Measurements from ENCODE around the gene GRN. TPM values are rescaled to one million over a fixed set of nuclear protein-coding genes. Genes with fewer than 3 reads are reported as not detected.

Gene GRN
- total and polyA plus RNA-seq, 11 donors, result 44.6 to 451 (median 185) TPM

DNA sequence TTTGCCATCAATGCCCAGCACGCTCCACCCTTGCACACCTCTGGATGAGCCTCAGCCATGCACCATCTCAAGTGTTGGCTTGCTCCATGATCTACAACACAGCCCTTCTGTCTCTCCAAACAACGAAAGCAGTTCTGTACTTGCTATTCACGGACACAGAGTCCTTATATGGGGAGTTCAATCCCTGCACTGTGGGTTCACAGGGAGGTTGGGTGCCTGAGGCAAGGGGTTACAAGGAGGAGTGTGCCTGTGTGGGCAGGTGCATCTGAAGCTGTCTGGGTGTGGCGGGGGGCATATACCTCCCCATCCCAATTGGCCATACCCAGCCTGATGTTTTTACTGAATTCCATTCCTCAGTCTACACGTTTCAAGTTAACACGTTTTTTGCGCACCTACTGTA lies 31.1 kb upstream of the GRN start:
- 75 to 84% (median 79%) methylated on average over 6 to 7 of the region's 7 CpGs for WGBS, 4 donors
- Histone ChIP-seq H3K36me3 (peaks cover 0 to under 1% (median 0%) of the 10 kb centered on the region in 9 donors), H3K4me3 (no peak overlapping the region), H3K9me3 (no peaks in the 10 kb centered on the region), H3K27me3 (peaks cover 22 to 54% (median 46%) of the 10 kb centered on the region in 9 donors), H3K4me1 (peaks cover 0 to 13% (median 5%) of the 10 kb centered on the region in 12 donors), H3K27ac (no peak overlapping the region)
- TF ChIP-seq, protein P1, sequence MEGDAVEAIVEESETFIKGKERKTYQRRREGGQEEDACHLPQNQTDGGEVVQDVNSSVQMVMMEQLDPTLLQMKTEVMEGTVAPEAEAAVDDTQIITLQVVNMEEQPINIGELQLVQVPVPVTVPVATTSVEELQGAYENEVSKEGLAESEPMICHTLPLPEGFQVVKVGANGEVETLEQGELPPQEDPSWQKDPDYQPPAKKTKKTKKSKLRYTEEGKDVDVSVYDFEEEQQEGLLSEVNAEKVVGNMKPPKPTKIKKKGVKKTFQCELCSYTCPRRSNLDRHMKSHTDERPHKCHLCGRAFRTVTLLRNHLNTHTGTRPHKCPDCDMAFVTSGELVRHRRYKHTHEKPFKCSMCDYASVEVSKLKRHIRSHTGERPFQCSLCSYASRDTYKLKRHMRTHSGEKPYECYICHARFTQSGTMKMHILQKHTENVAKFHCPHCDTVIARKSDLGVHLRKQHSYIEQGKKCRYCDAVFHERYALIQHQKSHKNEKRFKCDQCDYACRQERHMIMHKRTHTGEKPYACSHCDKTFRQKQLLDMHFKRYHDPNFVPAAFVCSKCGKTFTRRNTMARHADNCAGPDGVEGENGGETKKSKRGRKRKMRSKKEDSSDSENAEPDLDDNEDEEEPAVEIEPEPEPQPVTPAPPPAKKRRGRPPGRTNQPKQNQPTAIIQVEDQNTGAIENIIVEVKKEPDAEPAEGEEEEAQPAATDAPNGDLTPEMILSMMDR (IDR thresholded peaks at IDR 0.05), result no peak
- TF ChIP-seq POLR2A (IDR thresholded peaks at IDR 0.05), result no peak
- intact Hi-C loops (cut with DNase I), result loop anchor here in 1 of 10 donors (5.0 kb wide), 1 partner anchor 52 kb away; no protein-coding TSS in a partner anchor
- ATAC-seq, result no peak
- DNase-seq, result no peak

DNA sequence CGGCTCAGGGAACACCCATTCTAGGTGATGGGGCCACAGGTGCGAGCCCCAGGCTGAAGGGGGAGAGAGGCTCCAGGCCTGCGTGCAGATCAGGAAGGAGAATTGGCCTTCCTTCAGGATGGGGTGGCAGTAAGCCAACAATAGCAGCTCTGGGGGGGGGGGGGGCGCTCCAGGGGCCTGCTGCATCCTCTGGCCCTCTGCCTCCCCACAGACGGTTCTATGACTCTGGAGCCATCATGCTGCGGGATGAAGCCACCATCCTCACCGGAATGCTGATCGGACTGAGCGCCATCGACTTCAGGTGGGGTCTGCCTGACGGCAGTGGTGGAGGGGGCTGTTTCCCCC lies 30.6 kb upstream of the GRN start:
- 22 to 33% (median 25%) methylated on average over 8 to 10 of the region's 11 CpGs for WGBS, 4 donors
- peak overlapping the region in 1 of 12 donors; percentile 34 for H3K4me3 ChIP-seq

DNA sequence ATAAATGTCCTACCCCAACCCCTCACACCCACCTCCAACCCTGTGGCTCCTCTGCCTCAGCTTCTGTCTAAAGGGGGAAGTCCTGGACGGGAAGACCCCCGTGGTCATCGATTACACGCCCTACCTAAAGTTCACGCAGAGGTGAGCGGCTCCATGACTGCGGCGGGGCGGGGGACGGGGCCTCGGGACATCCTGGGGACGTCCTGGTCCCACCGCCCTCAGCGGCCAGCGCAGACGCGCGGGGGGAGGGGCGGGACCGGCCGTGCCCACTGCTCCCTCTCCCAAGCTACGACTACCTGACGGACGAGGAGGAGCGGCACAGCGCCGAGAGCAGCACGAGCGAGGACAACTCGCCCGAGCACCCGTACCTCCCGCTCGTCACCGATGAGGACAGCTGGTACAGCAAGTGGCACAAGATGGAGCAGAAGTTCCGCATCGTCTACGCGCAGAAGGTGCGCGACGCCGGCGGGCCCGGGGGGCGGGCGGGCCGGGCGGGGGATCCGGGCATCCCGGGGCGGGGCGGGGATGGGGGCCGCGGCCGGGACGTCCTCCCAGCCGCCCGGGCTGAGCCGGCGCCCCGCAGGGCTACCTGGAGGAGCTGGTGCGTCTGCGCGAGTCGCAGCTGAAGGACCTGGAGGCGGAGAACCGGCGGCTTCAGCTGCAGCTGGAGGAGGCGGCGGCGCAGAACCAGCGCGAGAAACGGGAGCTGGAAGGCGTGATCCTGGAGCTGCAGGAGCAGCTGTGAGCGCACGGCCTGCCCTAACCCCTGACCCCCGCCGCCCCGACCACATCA lies 30.0 kb upstream of the GRN start:
- intact Hi-C loops (cut with DNase I), result loop anchor here in 1 of 10 donors (5.0 kb wide), 1 partner anchor 53 kb away; no protein-coding TSS in a partner anchor
- ATAC-seq (no peak), DNase-seq (no peak)
- no peaks in the 10 kb centered on the region for H3K9me3 ChIP-seq
- peaks cover 0 to 11% (median 6%) of the 10 kb centered on the region in 9 donors for H3K36me3 ChIP-seq
- peaks cover 0 to 12% (median 4%) of the 10 kb centered on the region in 12 donors for H3K4me1 ChIP-seq
- no peak overlapping the region for H3K27ac ChIP-seq
- TF ChIP-seq, protein P1 (IDR thresholded peaks at IDR 0.05), result no peak
- no peak for TF ChIP-seq POLR2A (IDR thresholded peaks at IDR 0.05)
- peak overlapping the region in 9 of 12 donors; percentile 22 to 48 (median 34) for H3K4me3 ChIP-seq
- WGBS, 4 donors, result 0 to 2% (median 1%) methylated on average over 13 to 81 of the region's 81 CpGs
- H3K27me3 ChIP-seq, result peaks cover 22 to 54% (median 46%) of the 10 kb centered on the region in 9 donors

More for the DNA sequence above, 30.6 kb upstream of the GRN start:
- H3K27me3 ChIP-seq, result peaks cover 22 to 54% (median 46%) of the 10 kb centered on the region in 9 donors
- peaks cover 0 to 12% (median 4%) of the 10 kb centered on the region in 12 donors for H3K4me1 ChIP-seq
- peaks cover 0 to 6% (median 0%) of the 10 kb centered on the region in 9 donors for H3K36me3 ChIP-seq
- DNase-seq (no peak), ATAC-seq (no peak)
- H3K9me3 ChIP-seq, result no peaks in the 10 kb centered on the region
- intact Hi-C loops (cut with DNase I), result loop anchor here in 1 of 10 donors (5.0 kb wide), 1 partner anchor 52 kb away; no protein-coding TSS in a partner anchor
- no peak overlapping the region for H3K27ac ChIP-seq
- no peak for TF ChIP-seq POLR2A (IDR thresholded peaks at IDR 0.05)
- TF ChIP-seq, protein P1 (IDR thresholded peaks at IDR 0.05), result no peak
